Spleen (tissue), 7 donors: ENCODE results near the gene ERCC6.

ENCODE experiments used
- POLR2A ChIP-seq, 3 donors: fragments of 450-650 bp; IDR thresholded peaks; one replicate each; pipeline ENCODE4 v1.5.1; 2017; ENCODE audit warnings: antibody characterized with exemption in 3 of 3, mild to moderate bottlenecking in 1 of 3
- POLR2AphosphoS5 ChIP-seq, 3 donors: sonication (generic); formaldehyde crosslinking; IDR thresholded peaks; one replicate each; pipeline ENCODE4 v1.5.1; 2017; ENCODE audit warnings: antibody characterized with exemption in 3 of 3
- TF ChIP-seq, protein P1 (sequence below), 11 experiments: fragments of 200-600 bp in 7 of 11; fragments of 450-650 bp in 4 of 11; sonication (generic) in 4 of 11; IDR thresholded peaks in 8 of 11; conservative IDR thresholded peaks in 3 of 11; 1 replicate in 7 of 11; 2 replicates in 4 of 11; pipeline versions ENCODE4 v1.4.0 to v1.8.0; 2016 to 2021; ENCODE audit warnings: antibody characterized with exemption in 11 of 11, inconsistent platforms in 4 of 11, mild to moderate bottlenecking in 1 of 11
- donor health status: DM: no; HTN: no; CAD: no; lungs with moderate emphysema.
- donor health status: DM: no; HTN: no; CAD: no.
- donor health status: DM: no; HTN: no; CAD: no.

DNA sequence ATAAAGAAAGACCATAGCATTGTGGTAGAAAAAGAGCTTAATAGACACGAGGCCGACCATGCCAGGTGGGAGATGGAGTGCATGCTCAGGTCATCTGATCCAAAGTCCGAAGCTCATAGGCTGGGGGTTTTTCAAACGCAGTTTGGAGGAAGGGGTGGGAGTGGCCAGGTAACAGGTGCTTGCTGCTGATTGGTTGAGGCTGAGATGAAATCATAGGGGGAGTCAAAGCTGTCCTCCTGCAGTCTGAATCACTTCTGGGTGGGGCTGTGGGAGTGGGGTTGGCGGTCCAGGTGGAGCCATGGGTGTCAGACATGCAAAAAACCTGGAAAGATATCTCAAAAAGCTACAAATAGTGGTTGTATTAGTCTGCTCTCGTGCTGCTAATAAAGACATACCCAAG, 2.8 kb upstream of the ERCC6 start:
- TF ChIP-seq, protein P1, sequence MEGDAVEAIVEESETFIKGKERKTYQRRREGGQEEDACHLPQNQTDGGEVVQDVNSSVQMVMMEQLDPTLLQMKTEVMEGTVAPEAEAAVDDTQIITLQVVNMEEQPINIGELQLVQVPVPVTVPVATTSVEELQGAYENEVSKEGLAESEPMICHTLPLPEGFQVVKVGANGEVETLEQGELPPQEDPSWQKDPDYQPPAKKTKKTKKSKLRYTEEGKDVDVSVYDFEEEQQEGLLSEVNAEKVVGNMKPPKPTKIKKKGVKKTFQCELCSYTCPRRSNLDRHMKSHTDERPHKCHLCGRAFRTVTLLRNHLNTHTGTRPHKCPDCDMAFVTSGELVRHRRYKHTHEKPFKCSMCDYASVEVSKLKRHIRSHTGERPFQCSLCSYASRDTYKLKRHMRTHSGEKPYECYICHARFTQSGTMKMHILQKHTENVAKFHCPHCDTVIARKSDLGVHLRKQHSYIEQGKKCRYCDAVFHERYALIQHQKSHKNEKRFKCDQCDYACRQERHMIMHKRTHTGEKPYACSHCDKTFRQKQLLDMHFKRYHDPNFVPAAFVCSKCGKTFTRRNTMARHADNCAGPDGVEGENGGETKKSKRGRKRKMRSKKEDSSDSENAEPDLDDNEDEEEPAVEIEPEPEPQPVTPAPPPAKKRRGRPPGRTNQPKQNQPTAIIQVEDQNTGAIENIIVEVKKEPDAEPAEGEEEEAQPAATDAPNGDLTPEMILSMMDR (IDR thresholded peaks at IDR 0.05 in 8 of 11, conservative IDR thresholded peaks at IDR 0.05 in 3 of 11): no peak
- TF ChIP-seq POLR2A (IDR thresholded peaks at IDR 0.05) (no peak), POLR2AphosphoS5 (IDR thresholded peaks at IDR 0.05) (no peak)
